Endothelial cell of umbilical vein (primary cell): Measurements from ENCODE around the gene MED15. TPM values are rescaled to one million over a fixed set of nuclear protein-coding genes. Genes with fewer than 3 reads are reported as not detected.
"Not testable (repeated sequence)": the region's sequence is repeated elsewhere in the genome, so short reads cannot be mapped to it uniquely, and the experiment has no call there.

Source experiments
- BruUV-seq: library from RNA; stranded (reverse); fragments of 400-500 nt; replicated peaks from 2 replicates; lab custom pipeline; 2021; lab: Mats Ljungman, UMichigan
- CTCF ChIA-PET: fragments of 300-600, 350-600 bp; sonication (Branson Sonifier 250); formaldehyde crosslinking; loops from one replicate; lab custom pipeline; 2021; ENCODE audit warnings: antibody characterized with exemption, inconsistent platforms; lab: Charles Lee
- POLR2A ChIA-PET: fragments of 300-600, 350-600 bp; sonication (Branson Sonifier 250); formaldehyde crosslinking; loops from one replicate; lab custom pipeline; 2021; ENCODE audit warnings: antibody characterized with exemption, inconsistent platforms; lab: Charles Lee
- DNase-seq: peaks from one replicate; pipeline ENCODE4 v3.0.0-alpha.2; 2011; ENCODE audit warnings: low read depth, low spot score
- FAIRE-seq: peaks from 2 replicates; lab custom pipeline; 2011; peaks lifted over from hg19 to GRCh38; lab: Jason Lieb, UNC
- H2AFZ ChIP-seq: 2 replicates; pipeline ENCODE4 v1.6.0; 2012; ENCODE audit warnings: low read depth, low read length, control low read depth, inconsistent platforms
- H3K27ac ChIP-seq: 2 replicates; pipeline ENCODE4 v1.5.1; 2011; ENCODE audit warnings: low read depth, mild to moderate bottlenecking, control low read depth, low read length, moderate library complexity; ENCODE audit not compliant: insufficient read depth
- H3K27me3 ChIP-seq, 2 experiments: 2 replicates each; pipeline versions ENCODE4 v1.6.0 to v1.6.1; 2011; ENCODE audit warnings: low read length in 2 of 2, mixed read lengths in 1 of 2; ENCODE audit not compliant: control insufficient read depth in 2 of 2, insufficient read depth in 2 of 2
- H3K36me3 ChIP-seq, 2 experiments: 2 replicates in 1 of 2; 3 replicates in 1 of 2; pipeline ENCODE4 v1.5.1; 2011; ENCODE audit warnings: low read length in 2 of 2, mild to moderate bottlenecking in 1 of 2, moderate library complexity in 1 of 2; ENCODE audit not compliant: control insufficient read depth in 2 of 2, insufficient read depth in 2 of 2; ENCODE audit errors: extremely low read depth in 1 of 2
- H3K4me1 ChIP-seq: 3 replicates; pipeline ENCODE4 v1.5.1; 2011; ENCODE audit warnings: mild to moderate bottlenecking, low read length; ENCODE audit not compliant: control insufficient read depth, insufficient read depth; ENCODE audit errors: extremely low read depth
- H3K4me2 ChIP-seq: 2 replicates; pipeline ENCODE4 v1.6.1; 2011; ENCODE audit warnings: low read length, control low read depth, mixed read lengths; ENCODE audit not compliant: insufficient read depth
- H3K4me3 ChIP-seq, 3 experiments: fragments of 200-600 bp in 1 of 3; sonication (generic), shearing (Covaris generic) in 1 of 3; replicated peaks in 1 of 3; 2 replicates each; pipeline ENCODE4 v1.5.1; 2011 to 2016; ENCODE audit warnings: control low read depth in 3 of 3, low read length in 3 of 3, mild to moderate bottlenecking in 2 of 3, inconsistent platforms in 1 of 3, low read depth in 1 of 3, moderate library complexity in 1 of 3; ENCODE audit not compliant: insufficient read depth in 1 of 3
- H3K79me2 ChIP-seq: 2 replicates; pipeline ENCODE4 v1.6.0; 2012; ENCODE audit warnings: low read length, inconsistent platforms; ENCODE audit not compliant: control insufficient read depth, insufficient read depth
- H3K9ac ChIP-seq: replicated peaks from 2 replicates; pipeline ENCODE3; 2011; ENCODE audit warnings: low read length, control low read depth; ENCODE audit not compliant: insufficient read depth; ENCODE audit errors: extremely low read depth
- H3K9me1 ChIP-seq: replicated peaks from 3 replicates; pipeline ENCODE4 v1.6.0; 2011; ENCODE audit warnings: mild to moderate bottlenecking, low read length; ENCODE audit not compliant: control insufficient read depth, insufficient read depth; ENCODE audit errors: extremely low read depth
- H3K9me3 ChIP-seq: replicated peaks from 2 replicates; pipeline ENCODE4 v1.5.1; 2012; ENCODE audit warnings: low read length, inconsistent platforms; ENCODE audit not compliant: control insufficient read depth, insufficient read depth
- H4K20me1 ChIP-seq: replicated peaks from 2 replicates; pipeline ENCODE3; 2011; ENCODE audit warnings: mild to moderate bottlenecking, low read length; ENCODE audit not compliant: control insufficient read depth, insufficient read depth; ENCODE audit errors: extremely low read depth
- CTCF ChIP-seq, 2 donors: IDR thresholded peaks; 1 replicate in 1 of 2; 2 replicates in 1 of 2; pipeline ENCODE4 v1.5.1; 2011; ENCODE audit warnings: low read length in 2 of 2, mild to moderate bottlenecking in 2 of 2, moderate library complexity in 2 of 2, control low read depth in 1 of 2, inconsistent platforms in 1 of 2, low read depth in 1 of 2; ENCODE audit not compliant: insufficient read depth in 1 of 2; ENCODE audit errors: extremely low read depth in 1 of 2
- EZH2 ChIP-seq: IDR thresholded peaks from 2 replicates; pipeline ENCODE4 v1.6.1; 2012; ENCODE audit warnings: borderline replicate concordance, low read depth, mild to moderate bottlenecking, moderate library complexity, low read length, inconsistent platforms; ENCODE audit not compliant: severe bottlenecking
- FOS ChIP-seq: IDR thresholded peaks from 2 replicates; pipeline ENCODE4 v1.6.1; 2011; ENCODE audit warnings: mild to moderate bottlenecking, low read length, moderate library complexity, borderline replicate concordance; ENCODE audit not compliant: insufficient read depth
- GATA2 ChIP-seq: IDR thresholded peaks from 2 replicates; pipeline ENCODE4 v1.7.0; 2011; ENCODE audit warnings: low read depth, mild to moderate bottlenecking, moderate library complexity, mixed read lengths, low read length; ENCODE audit not compliant: insufficient read length, insufficient read depth
- JUN ChIP-seq: IDR thresholded peaks from 2 replicates; pipeline ENCODE4 v1.6.1; 2011; ENCODE audit warnings: borderline replicate concordance, low read depth; ENCODE audit not compliant: insufficient read length, insufficient read depth
- MAX ChIP-seq: IDR thresholded peaks from 2 replicates; pipeline ENCODE4 v1.6.1; 2011; ENCODE audit not compliant: insufficient read depth, insufficient read length
- MYC ChIP-seq: IDR thresholded peaks from one replicate; pipeline ENCODE4 v1.6.1; 2011; ENCODE audit warnings: mild to moderate bottlenecking, low read depth, low read length
- POLR2A ChIP-seq: IDR thresholded peaks from 2 replicates; pipeline ENCODE4 v1.6.1; 2012; ENCODE audit warnings: low read depth, mild to moderate bottlenecking, control low read depth, low read length
- POLR2AphosphoS5 ChIP-seq: IDR thresholded peaks from 2 replicates; pipeline ENCODE4 v1.6.1; 2012; ENCODE audit warnings: low read depth, mild to moderate bottlenecking, control low read depth, low read length, moderate library complexity; ENCODE audit not compliant: insufficient read depth
- dilution Hi-C: fragments of 300-500 bp; cut with MboI; formaldehyde crosslinking; loops from one replicate; pipeline ENCODE4 v1.15.0; 2019; ENCODE audit warnings: low sequenced_read_pairs; ENCODE audit not compliant: extremely low pct_ligation_motif_present
- intact Hi-C: fragments of 100-400 bp; cut with micrococcal nuclease; formaldehyde crosslinking; loops from one replicate; pipeline ENCODE4 v1.10.0; 2022
- polyA plus RNA-seq, 4 experiments: library from polyadenylated mRNA; depleted of rRNA in 3 of 4; stranded (reverse) in 3 of 4; unstranded in 1 of 4; fragments of >200 nt; gene quantifications; 2 replicates each; pipeline versions ENCODE4 v1.2.1 to v1.2.3, GENCODE V29; 2011 to 2012; ENCODE audit warnings: missing spikeins in 1 of 4
- total RNA-seq: library from RNA; stranded (reverse); gene quantifications from 2 replicates; pipeline ENCODE4 v1.2.3, GENCODE V29; 2021

MED15 gene
- total and polyA plus RNA-seq, 2 donors (not counting 3 experiments of a cell fraction or from before 2014, with no cell fraction given), result 68.1 to 138 TPM

GRCh38 chr22:20506543-20507252, 712 bp upstream of the MED15 start:
- ChIA-PET CTCF (interaction anchor here (0.9 to 1.3 kb wide), 4 partner anchors 10 to 58 kb away, joined by 3 to 5 read pairs (median 4); no protein-coding TSS in a partner anchor), POLR2A (interaction anchor here (1.2 kb wide), 1 partner anchor 13 kb away, joined by 4 read pairs; no protein-coding TSS in a partner anchor)
- Histone ChIP-seq H3K4me3 (peak overlapping the region; percentile 55 to 88 (median 63)), H3K79me2 (peaks cover 43% of the 10 kb centered on the region), H3K9me3 (no peaks in the 10 kb centered on the region), H3K4me1 (peaks cover 33% of the 10 kb centered on the region), H3K4me2 (peak overlapping the region; percentile 83), H4K20me1 (peaks cover 2% of the 10 kb centered on the region), H3K36me3 (peaks cover 0 to 2% of the 10 kb centered on the region in 2 experiments), H3K27me3 (no peaks in the 10 kb centered on the region), H2AFZ (peak overlapping the region; percentile 99), H3K9me1 (no peaks in the 10 kb centered on the region), H3K27ac (peak overlapping the region; percentile 84), H3K9ac (peak overlapping the region; percentile 97)
- no peak for TF ChIP-seq CTCF (IDR thresholded peaks at IDR 0.05; ENCODE audit: extremely low read depth in 1 of 2, insufficient read depth in 1 of 2, low read depth in 1 of 2, low read length in 2 of 2)
- no peak for TF ChIP-seq GATA2
- no peak for TF ChIP-seq FOS
- TF ChIP-seq EZH2, result no peak
- no peak for TF ChIP-seq JUN
- TF ChIP-seq POLR2AphosphoS5, result no peak
- TF ChIP-seq MAX, result no peak
- no peak for TF ChIP-seq MYC
- no peak for TF ChIP-seq POLR2A
- no TSS peak for BruUV-seq
- dilution Hi-C loops, result no loop called here
- DNase-seq (no peak), FAIRE-seq (no peak)
- intact Hi-C loops, result loop anchor here (1.0 kb wide), 1 partner anchor 10 kb away; no protein-coding TSS in a partner anchor

- dilution Hi-C loops, result not testable (repeated sequence)
Measured at GRCh38 chr22:20508067-20508755, 801 bp downstream of the MED15 start.

More at GRCh38 chr22:20508067-20508755, 801 bp downstream of the MED15 start:
- not testable (repeated sequence) for H2AFZ ChIP-seq, H3K9me3 ChIP-seq, H4K20me1 ChIP-seq, H3K27me3 ChIP-seq, DNase-seq, H3K36me3 ChIP-seq, H3K9me1 ChIP-seq, FAIRE-seq, BruUV-seq
- Histone ChIP-seq H3K4me1 (peaks cover 33% of the 10 kb centered on the region), H3K79me2 (peaks cover 57% of the 10 kb centered on the region), H3K4me3 (peak overlapping the region; percentile 55 to 88 (median 63)), H3K9ac (peak overlapping the region; percentile 97), H3K27ac (peak overlapping the region; percentile 84), H3K4me2 (peak overlapping the region; percentile 96)
- ChIA-PET POLR2A (interaction anchor here (0.5 to 1.6 kb wide), 3 partner anchors 12 to 144 kb away, joined by 3 to 7 read pairs (median 4); no protein-coding TSS in a partner anchor), CTCF (interaction anchor here (0.9 to 1.9 kb wide), 6 partner anchors 11 to 90 kb away, joined by 3 to 6 read pairs (median 5); no protein-coding TSS in a partner anchor)
- intact Hi-C loops, result loop anchor here (2.0 kb wide), 1 partner anchor 53 kb away; no protein-coding TSS in a partner anchor
